Anterior cingulate cortex (tissue), 58 donors: Measurements from ENCODE around the gene IL2RG.

Experiments used
- DNase-seq, 58 donors: peaks; one replicate each; lab custom pipeline; 2025; lab: John Stamatoyannopoulos, UW

The IL2RG gene

GRCh38 chrX:71111921-71112431 lies 599 bp upstream of the IL2RG start:
- DNase-seq, result no peak

DNA sequence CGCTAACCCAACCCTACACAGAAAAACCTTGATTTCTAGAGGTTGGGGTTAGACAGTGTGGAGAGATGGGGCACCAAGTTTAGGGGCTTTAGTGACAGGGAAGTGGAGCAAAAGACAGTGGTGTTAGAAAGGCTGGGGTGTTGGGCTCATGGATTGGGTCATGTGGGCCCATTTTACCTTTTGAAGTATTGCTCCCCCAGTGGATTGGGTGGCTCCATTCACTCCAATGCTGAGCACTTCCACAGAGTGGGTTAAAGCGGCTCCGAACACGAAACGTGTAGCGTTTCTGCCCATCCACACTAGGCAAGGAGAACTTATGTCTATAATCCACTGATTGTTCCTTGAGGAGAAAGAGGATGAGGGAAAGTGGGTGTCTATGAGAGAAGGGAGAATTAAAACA lies 2.3 kb downstream of the IL2RG start:
- no peak for DNase-seq

GRCh38 chrX:71107762-71108360 lies 3.5 kb downstream of the IL2RG start:
- no peak for DNase-seq

DNA sequence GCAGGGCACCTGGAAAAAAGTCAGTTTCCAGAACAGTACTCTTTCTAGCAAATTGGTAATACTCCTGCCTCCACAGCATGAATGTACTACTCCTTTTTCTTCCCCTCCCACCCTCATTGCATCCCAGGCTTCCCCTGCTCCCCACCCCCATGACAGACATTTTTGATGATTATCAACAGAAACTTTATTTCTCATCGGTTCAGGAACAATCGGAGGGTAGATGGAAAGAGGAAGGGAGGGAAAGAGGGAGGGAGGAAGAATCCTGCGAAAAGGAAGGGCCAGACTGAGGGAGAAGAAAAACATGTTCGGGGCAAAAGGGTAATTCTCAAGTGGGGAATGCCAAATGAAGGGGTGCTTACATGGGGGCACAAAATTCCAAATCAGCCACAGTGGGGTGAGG lies 4.1 kb downstream of the IL2RG start:
- DNase-seq, result no peak

DNA sequence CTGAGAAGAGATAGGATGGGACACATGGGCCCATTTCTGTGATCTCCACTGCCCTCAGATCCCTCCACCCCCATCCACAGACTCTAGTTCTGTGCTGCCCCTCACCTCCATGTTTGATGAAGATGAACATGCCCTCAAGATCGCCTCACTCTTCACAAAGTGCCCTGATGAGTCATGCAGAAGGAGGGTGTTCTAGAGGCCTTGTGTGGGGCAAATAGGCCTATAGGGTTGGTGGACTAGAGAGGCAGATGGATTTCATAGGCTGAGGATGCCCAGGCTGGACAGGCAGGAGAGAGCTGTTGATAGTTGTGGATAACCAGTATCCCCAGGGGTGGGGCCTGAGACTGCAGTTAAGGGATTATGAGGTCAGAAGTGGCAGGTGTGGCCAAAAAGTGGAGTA lies 5.0 kb downstream of the IL2RG start, which contains the start of gene CXorf65:
CXorf65 (minus strand) TSS at position 314 of the 400 bp plus-strand sequence; CDS start at position 130, 184 bp downstream.
- DNase-seq, result no peak

DNA sequence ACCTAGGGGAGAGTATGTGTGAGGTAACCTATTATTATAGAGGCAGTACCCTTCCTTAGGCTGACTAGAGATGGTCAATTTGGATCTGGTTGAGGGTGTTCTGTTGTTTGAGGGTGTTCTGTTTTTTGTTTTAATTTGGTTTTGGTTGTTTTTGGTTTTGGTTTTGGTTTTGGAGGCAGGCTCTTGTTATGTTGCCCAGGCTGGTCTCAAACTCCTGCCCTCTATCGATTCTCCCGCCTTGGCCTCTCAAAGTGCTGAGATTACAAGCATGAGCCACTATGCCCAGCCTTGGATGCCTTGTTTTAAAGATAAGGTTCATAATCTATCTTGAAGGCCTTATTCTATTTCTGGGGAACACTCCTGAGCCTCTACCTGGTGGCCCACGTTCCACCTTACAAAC lies 5.7 kb downstream of the IL2RG start:
- DNase-seq, result no peak

DNA sequence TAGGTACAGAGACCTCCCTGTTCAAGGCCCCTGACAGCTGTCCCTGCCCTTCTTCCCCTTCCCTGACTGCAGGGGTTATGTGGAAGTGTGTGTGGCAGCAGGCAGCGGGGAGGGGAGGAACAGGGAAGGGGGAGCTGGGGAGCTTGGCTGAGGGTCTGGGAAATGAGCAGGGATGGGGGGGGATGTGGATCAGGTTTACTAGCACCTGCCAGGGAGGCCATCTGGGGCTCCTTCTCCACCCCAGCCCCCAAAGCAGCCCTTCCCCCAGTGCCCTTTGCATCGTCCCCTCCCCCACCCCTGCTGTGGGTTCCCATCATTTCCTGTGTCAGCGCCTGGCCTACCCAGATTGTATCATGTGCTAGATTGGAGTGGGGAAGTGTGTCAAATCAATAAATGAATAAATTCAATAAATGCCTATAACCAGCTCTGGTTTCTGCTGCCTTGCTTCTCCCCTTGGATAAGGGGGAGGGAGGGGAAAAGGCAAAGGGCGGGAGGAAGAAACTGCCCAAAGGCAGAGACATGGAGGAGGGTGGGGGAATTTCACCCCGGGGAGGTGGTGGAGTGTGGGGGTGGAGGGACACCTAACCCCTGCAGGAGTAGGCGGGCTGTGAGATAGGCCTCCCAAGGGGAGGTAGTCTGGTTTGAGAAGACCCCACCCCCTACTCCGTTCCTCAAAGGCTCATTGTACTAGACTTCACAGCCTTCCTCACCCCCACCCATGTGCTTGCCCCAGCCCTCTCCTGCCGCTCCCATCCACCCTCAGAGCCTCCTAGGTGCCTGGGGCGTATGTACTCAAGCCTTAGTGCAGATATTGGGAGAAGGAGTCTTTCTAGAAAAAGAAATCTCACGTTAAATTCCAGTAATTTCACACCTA lies 8.0 kb downstream of the IL2RG start:
- peak in 3 of 58 donors; percentile 0 to 14 (median 1) for DNase-seq

- no peak for DNase-seq
Observed at GRCh38 chrX:71102292-71102691, 9.1 kb downstream of the IL2RG start.

DNA sequence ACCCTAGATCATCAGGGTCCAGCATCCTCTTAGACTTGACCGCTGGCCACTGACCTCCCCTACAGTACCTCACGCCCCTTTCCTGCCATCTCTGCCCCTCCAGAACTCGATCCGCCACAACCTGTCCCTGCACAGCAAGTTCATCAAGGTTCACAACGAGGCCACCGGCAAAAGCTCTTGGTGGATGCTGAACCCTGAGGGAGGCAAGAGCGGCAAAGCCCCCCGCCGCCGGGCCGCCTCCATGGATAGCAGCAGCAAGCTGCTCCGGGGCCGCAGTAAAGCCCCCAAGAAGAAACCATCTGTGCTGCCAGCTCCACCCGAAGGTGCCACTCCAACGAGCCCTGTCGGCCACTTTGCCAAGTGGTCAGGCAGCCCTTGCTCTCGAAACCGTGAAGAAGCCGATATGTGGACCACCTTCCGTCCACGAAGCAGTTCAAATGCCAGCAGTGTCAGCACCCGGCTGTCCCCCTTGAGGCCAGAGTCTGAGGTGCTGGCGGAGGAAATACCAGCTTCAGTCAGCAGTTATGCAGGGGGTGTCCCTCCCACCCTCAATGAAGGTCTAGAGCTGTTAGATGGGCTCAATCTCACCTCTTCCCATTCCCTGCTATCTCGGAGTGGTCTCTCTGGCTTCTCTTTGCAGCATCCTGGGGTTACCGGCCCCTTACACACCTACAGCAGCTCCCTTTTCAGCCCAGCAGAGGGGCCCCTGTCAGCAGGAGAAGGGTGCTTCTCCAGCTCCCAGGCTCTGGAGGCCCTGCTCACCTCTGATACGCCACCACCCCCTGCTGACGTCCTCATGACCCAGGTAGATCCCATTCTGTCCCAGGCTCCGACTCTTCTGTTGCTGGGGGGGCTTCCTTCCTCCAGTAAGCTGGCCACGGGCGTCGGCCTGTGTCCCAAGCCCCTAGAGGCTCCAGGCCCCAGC lies 10.5 kb downstream of the IL2RG start:
- DNase-seq, result no peak

DNA sequence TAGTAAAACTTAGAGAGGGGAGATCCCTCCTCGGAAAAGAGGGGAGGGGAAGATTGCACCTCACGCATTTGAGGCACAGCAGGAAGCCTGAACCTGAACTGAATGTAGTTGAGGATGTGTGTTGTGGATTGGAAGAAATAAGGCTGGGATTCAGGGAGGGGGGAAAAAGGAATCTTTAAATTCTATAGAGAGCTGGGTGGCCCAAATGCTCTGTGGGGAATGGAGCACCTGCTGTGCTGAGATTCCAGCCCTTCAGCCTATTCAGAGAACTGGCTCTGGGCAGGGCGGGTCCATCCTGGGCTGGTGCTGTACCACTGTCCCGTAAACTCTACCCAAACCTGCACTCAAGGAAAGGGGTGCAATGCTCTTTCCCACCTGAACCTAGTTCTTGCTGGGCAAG lies 11.6 kb downstream of the IL2RG start:
- DNase-seq, result no peak

DNA sequence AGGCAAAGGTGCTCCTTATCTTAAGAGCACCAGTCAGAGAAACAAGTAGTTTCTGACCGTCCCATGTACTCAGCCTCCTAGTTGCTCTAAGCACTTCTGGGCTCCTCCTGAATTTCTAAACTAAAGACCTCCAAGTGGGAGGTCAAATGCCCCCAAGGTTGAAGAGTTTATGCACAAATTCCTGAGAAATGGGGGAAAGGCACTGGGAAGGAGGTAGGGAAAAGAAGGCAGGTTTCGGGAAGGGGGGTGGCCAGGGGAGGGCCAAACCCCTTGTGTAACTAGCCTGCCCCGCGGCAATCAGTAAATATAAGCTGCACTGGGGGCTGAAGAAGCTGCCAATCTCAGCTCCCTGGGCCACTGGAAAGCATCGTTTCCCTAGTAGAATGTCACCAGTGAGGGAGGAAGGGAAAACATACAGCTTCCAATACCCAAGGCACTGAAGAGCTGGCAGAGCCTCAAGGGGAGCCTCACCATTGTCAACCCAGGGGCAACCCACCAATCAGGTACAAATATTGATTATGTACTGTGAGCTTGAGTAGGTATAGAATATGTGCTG lies 12.3 kb downstream of the IL2RG start:
- DNase-seq, result no peak

- DNase-seq, result peak in 33 of 58 donors; percentile 1 to 52 (median 9)
Observed at GRCh38 chrX:71098302-71098701, 13.1 kb downstream of the IL2RG start.

DNA sequence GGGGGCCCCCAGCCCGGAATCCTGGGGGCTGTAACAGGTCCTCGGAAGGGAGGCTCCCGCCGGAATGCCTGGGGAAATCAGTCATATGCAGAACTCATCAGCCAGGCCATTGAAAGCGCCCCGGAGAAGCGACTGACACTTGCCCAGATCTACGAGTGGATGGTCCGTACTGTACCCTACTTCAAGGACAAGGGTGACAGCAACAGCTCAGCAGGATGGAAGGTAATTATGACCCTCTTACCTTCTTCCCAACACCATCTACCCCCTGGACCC lies 14.7 kb downstream of the IL2RG start:
- DNase-seq, result no peak

DNA sequence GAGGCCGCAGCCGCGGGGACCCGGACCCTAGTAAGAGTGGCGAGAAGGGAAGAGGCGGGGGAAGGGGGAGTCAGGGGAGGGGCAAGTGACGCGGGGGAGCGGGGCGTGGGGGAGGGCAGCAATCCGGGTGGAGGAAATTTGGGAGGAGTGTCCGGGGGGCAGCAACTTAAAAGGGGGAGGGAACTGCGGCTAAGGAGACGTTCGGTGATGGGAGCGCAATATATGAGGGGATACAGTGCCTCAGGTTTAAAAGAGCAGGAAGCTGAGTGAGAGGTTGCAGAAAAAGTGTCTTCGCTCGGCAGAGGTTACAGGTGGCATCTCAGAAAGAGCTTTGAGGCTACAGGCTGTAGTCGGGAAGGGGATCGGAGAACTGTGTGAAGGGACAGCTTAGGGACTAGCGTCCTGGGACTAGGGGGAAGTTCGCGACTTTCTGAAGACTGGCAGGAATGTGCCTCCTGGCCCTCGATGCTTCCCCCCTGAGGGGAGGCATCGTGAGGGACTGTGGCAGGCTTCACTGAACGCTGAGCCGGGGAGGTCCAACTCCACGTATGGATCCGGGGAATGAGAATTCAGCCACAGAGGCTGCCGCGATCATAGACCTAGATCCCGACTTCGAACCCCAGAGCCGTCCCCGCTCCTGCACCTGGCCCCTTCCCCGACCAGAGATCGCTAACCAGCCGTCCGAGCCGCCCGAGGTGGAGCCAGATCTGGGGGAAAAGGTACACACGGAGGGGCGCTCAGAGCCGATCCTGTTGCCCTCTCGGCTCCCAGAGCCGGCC lies 15.2 kb downstream of the IL2RG start:
- peak in 7 of 58 donors; percentile 1 to 85 (median 41) for DNase-seq

DNA sequence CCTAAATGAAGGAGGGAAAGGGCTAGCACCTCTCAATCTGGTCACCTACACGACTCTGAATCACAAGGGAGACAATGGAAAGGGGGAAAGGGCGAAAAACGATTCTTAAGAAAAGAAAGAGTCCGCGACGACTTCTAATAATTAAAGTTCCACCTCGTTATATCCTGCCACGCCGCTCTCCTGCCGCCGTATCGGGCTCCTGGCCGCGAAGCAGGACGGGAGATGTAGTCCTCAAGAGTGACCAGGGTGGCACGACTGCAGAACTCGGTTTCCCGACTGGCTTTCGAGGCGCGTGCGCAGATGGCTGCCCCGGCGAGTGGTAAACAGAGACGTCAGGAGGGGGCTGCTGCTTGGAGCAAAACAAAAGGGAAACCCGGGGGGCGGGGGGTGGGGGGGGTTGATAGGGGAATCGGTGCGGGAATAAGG lies 15.8 kb downstream of the IL2RG start, which contains the start of gene FOXO4:
FOXO4 (plus strand) TSS at position 297 of the 426 bp plus-strand sequence. CDS start 678 bp downstream, outside the sequence.
- DNase-seq, result peak; percentile 16 to 93 (median 82)

GRCh38 chrX:71095033-71095432 lies 16.3 kb downstream of the IL2RG start:
- DNase-seq, result no peak

GRCh38 chrX:71091263-71091662 lies 20.1 kb downstream of the IL2RG start:
- no peak for DNase-seq

DNA sequence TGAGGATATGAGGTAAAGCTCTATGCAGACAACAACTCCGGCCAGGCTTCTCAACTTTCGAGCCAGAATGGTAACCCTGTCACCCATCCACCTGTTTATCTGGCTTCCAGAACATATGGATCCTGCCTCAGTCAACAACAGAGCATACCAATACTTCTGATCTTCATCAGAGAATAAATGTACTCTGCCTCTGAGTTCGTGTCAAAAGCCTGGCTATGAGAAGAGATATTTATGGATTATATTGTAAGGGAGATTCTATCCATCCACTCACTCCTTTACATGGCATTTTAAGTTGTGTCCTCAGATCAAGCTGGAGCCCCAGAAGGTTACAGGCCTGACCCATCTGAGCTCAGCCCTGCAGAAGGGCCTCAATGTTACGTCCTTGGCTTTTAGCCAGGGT lies 25.5 kb downstream of the IL2RG start:
- DNase-seq, result no peak

- DNase-seq, result no peak
Observed at GRCh38 chrX:71082822-71083221, 28.6 kb downstream of the IL2RG start.
